SKM-1 (cell line): ENCODE measurements around the gene ANKRD35.
A peak's percentile ranks its signal among the peaks of the same experiment; 100 is the strongest.

Source experiments
- DNase-seq: peaks from one replicate; lab custom pipeline; 2025; ENCODE audit not compliant: unreplicated experiment; lab: John Stamatoyannopoulos, UW

ANKRD35 gene

DNA sequence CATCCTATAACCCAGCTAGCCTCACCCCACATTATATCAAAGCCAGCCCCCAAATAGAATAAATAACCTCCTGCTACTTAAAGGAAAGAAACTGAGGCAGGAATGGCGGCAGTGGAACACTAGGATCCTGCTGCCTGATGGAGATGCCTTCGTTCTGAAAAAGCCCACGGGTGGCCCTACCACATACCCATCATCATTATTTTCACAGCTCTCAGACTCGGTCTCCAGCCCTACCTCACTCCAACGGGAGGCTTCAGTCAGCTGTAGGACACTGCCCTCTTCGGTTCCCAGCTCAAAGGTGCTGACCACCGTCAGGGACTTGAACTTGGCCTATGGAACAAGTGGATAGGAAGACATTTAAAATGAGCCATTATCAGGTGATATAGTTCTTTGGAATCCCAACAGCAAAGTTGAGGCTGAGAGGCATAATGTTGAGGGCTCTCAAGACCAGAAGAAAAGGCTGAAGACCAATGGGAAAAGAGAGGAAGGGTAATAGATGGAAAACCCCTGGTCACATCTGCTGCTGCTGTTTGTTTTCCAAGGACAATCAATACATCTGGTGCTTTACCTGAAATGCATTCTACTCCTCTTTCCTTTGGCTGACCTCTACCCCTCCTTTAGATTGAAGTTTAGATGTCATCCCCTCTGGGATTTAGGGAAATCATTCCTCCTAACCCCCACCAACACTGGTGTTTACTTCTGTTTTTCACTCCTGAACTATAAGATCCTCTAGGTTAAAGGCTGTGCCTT lies 7.8 kb upstream of the ANKRD35 start:
- DNase-seq, result no peak

DNA sequence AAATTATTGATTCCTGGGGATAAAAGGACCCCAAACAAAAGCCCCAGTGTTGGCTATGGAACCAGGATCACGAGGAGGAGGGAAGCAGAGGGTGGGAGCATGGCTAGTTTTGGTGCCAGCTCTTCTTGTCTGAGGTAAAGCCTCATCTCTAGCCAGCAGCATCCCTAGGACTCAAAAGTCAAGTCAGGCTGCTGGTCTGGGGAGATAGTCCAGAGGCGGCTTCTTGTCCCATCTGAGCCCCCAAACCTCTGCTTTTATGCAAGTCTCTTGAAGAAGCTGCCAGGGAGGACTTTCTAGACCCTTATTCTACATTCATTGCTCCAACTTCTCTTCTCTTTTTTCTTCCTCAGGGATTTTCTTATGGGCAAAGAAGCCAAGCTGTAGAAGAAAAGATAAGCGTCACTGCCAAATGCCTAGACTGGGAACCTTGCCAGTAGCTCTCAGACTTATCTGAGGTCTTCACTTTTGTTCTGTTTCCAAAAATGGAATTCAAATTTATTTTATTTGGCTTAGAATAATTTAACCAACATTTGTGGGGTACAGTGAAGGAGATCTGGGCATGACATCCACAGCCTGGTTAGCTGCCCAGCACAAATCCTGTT lies 6.9 kb upstream of the ANKRD35 start:
- no peak for DNase-seq

DNA sequence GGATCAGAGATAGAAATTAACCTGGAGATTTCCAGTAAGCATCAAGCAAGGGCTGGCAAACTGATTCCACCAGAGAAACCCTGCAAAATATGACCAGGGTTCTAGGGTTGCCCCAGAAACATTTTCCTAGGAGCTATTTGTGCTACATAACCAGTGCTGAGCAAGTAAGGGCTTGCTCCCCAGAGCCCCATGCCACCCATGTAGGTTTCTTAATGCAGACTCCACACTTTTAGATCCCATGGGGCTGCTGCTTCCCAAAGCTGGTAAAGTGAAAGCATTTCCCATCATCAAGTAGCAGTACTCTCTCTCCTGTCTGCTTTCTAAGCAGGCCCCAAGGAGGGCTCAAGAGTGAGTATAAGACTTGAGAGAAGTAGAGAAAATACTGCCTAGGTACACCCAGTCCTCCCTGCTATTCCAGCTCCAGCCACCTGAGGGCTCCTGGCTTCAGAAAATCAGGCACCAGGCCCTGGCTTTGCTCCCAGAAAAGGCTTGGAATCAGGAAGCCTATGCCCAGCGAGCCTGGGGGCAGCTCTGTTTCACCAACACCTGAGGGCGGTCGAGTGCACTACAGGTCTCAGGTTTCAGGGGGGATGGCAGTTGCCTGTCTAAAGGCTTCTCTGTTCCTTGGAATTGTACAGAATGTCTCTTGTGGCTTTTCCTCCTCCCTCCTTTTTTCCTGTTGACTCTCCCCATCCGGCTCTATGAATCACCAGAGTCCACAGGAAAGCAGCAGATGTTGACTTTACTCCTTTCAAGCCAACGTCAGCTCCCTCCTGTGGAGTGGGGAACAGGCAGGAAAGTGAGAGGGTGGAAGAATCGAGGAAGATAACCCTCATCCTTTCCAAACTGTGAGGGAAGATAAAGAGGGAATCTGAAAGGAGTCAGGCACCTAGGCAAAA lies 6.2 kb upstream of the ANKRD35 start:
- peak; percentile 73 for DNase-seq

DNA sequence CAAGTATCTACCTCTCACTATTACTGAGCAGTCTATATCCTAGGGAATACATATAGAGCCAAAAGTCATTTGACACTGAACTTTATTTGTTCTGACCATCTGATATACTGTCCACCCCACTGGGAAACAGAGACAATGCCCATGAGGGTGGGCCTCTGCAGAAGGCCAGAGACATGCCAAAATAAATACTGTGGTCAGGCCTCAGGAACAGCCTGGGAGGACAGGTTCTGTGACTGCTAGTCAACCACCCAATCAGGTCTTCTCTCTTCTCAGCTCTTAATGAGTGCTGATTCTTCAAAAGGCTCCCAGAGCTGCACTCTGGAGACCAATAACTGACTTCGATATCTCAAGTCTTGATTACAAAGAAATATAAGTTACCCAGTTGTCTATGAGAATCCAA lies 5.5 kb upstream of the ANKRD35 start:
- no peak for DNase-seq

DNA sequence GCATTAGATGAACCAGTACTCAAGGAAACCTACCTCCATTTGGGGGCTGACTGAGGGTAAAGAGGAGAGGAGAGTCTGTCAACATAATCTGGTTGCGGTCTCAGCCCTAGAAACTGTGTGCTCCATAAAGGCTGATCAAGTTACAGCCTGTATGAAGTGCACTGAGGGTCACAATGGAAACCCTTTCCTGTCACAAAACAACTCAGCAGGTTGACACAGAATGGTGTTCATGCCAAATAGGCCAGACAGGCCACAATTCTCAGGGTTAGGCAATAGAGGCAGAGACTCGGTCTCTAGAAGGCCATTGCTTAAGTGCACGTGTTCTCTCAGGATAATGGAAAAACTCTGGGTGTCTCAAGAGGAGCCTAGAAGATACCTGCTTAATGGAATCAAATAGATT lies 4.1 kb upstream of the ANKRD35 start:
- no peak for DNase-seq

DNA sequence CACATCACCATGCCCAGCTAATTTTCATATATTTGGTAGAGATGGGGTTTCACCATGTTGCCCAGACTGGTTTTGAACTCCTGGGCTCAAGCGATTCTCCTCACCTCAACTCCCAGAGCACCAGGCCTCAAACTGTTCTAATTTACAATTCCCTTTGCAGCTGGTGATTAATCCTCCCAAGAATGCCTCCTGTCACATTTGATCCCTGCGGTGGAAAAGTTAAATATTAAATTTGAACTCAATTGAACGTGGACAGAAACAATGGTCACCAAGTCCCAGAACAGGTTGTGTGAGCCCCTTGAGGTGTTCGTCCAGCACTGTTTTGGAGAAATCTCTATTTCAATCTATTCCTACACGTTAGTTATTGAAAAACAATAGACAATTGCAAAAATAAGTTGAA lies 2.0 kb upstream of the ANKRD35 start:
- no peak for DNase-seq

DNA sequence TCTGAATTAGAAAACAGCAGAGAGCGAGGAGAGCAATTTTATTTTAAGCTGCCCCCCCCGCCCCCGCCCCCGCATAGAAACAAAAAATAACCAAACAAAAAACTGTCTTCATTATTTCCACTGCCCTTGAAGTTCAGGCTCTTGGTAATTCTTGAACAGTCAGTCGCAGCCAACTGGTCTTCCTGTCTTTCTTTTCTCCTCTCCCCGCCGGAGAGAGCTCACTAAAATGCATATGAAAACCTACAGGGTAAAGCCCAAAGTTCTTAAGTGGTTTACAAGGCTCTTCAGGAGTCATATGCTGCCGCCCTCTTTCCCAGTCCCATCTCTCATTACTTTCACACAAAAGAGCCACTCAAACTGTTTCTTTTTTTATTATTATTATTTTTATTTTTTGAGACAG lies 1.1 kb upstream of the ANKRD35 start:
- DNase-seq, result no peak

DNA sequence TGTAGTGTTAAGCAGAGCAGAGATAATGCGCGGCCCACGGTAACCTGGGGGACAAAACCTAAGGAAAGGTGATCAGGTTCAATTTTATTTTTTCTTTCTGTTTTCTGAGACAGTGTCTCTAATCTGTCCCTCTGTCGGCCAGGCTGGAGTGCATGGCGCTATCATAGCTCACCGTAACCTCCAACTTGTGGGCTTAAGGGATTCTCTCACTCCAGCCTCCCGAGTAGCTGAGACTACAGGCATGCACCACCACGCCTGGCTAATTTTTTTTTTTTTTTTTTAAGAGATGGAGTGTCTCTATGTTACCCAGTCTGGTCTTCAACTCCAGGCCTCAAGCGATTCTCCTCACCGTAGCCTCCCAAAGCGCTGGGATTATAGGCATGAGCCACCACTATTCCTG lies 724 bp upstream of the ANKRD35 start:
- no peak for DNase-seq

DNA sequence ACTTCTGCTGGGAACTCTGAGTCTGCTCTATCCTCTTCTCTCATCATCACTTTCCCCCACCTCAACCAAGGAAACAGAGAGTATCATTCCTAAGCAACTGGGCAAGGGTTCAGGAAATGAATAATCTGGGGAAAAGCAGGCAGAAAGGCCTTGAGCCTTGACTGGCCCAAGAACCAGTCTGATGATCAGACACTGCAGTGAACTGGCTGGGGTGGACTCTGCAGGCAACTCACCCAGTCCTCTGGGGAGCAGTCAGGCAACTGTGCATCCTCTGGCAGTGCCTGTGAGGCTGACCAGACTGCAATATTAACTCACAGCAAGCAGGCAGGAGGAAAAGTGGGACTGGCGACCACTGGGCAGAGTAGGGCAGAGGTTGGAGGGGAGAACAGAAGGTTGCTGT lies 991 bp downstream of the ANKRD35 start:
- DNase-seq, result no peak

DNA sequence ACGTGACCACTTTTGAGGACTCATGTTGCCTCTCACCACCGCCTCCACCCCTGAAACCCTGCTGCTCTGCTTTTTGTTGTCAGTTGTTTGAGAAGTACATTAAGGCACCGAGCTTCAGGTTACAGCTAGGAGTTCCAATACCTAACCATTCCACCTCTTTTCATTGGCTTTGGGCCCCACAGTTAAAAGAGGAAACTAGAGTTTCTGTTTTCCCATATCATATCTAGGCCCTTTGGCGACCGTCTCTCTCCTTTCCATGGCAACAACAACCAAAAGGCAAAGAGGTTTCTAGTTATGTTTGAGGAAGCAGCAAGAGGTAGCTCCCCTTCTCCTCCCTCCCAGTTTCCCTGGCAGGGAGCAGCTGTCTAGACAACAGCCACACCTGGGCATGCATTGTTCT lies 5.9 kb downstream of the ANKRD35 start:
- DNase-seq, result peak; percentile 39

DNA sequence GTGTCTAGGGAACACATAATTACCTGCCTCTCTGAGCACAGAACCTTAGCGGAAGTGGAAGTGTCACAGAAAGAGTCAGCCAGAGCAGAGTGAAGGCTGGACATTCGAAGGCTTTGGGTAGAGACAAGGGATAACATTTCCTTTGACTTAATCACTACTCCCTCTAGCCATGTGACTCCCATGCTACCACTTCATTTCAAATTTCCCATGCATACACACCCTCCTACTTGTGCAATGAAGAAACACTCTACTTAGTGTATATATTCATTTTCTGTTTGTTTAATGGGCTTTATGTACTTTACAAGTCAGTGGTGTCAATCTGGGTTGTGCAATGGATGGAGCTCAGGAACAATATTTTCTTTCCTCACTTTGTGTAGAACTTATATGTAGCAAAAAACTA lies 6.9 kb downstream of the ANKRD35 start:
- DNase-seq, result no peak

DNA sequence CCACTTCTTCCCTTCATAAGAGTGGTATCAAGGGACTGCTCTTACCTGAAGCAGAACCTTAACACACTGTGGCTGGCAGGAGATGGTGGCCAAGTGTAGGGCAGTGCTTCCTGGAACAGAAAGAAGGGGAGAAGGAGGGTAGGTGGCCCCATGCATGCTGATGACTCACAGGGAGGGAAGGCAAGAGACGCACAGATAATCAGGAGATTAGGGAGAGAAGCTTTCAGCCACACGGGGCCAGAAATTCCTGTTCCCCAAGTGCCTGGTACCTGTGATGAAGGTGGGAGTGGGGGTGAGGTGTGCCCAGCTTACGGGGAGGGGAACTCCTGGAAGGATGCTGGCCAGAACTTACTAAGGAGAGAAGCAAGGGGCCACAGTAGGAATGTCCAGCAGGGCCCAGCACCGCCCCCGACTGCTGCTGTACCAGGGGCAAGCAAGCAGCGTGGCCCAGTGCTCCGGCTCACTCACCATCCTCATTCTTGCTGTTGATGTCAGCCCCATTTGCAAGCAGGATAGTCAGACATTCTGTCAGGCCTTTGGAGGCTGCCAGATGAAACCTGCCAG lies 7.7 kb downstream of the ANKRD35 start:
- DNase-seq, result no peak

DNA sequence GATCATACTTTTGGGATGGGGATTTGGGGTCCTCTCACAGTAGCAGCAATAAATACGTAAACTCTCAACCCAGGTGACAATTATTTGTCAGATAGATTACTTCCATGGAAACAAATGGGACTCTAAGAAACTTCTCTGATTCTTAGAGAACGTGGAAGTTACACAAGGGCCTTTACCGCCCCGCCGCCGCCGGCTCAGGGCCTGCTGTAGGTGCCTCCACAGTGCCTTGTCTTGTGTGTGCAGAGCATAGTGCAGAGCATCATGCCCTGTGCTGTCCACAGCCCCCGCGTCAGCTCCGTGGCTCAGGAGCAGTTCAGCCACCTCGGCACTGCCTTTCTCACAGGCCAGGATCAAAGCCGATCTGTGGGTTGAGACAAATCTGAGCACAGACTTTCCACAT lies 11.0 kb downstream of the ANKRD35 start:
- no peak for DNase-seq

DNA sequence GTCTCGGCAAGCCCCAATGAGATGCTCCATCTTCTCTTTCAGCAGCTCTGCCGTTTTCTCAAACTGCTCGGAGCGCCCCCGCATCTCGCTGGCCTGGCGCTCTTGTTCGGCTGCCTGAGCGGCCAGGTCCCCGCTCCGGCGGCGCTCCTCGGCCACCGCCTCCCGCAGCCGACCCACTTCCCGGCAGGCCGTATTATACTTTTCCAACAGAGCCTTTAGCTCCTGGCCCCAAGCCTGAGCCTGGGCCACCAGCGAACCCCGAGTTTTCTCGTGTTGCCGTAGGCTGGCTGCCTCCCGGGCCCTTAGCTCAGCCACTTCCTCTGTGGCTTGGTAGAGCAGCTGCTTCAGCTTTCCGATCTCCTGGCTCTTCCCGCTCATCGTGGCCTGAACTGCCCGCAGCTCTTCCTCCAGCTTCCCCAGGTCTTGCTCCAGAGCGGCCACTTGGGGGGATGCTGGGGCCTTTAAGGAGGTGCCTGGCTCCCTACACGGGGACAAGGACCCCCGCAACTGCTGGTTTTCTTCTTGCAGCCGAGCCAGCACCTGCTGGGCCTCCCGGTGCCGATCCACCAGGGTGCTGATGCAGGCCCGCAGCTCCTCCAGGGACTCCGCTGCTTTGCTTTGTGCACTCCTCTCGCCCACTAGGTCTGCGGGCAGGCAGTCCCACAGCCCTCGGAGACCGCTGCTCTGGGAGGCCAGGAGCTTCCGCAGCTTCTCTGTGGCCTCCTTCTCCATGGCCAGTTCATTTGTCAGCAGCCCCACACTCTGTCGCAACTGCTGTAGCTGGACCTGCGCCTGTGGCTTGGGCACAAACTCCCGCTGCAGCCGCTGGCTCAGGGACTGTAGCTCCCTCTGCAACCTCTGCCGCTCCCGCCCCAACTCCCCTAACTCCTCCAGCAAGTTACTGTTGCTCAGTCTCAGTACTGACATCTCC lies 13.4 kb downstream of the ANKRD35 start:
- peak; percentile 87 for DNase-seq

DNA sequence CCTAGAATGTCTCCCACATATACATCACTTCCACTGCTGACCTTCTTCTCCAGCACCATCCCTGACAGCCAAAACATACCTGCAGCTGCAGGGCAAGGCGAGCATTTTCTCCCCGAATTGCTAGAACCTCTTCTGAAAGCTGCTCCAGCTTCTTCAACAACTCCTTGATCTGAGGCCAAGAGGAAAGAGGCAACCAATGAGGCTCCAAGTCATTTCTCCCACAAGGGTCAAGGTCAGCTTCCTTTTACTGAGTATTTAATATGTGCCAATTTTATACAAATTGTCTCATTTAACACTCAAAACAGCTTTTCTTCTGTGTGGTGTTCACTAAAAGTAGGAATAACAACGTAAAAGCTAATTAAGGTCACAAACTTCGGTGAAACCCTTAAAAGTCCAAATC lies 17.4 kb downstream of the ANKRD35 start:
- no peak for DNase-seq

DNA sequence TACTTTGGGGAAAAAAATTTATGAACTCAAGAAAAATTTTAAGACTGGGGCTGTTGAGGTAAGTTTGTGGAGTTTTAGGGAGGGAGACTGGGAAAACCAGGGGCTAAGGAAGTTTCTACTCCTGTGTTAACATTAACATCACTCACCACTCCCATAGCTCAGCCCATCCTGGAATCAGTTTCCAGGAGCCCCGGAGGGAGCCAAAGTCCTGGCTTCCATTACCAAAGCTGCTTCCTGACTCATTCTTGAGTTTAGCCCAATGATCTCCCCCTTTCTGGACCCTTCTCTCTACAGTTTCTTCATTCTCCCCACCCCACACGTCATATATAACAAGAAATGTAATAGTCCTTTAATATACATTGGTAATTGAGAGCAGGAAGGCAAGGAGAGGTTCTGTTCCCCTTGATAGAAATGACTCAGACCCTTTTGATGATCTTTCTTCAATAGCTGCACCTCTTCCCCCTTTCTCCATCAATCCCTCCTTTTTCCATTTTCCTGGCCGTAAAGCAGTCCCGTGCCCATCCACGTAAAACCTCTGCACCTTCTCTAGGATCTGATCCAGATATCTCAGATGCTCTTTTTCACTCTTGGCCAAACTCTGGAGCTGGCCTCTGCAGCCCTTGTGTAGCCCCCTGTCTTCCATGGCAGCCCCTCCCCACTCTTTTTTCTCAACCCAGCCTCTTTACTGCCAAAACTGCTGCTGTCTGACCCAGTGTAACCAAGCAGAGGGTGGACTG lies 22.2 kb downstream of the ANKRD35 start:
- DNase-seq, result no peak

DNA sequence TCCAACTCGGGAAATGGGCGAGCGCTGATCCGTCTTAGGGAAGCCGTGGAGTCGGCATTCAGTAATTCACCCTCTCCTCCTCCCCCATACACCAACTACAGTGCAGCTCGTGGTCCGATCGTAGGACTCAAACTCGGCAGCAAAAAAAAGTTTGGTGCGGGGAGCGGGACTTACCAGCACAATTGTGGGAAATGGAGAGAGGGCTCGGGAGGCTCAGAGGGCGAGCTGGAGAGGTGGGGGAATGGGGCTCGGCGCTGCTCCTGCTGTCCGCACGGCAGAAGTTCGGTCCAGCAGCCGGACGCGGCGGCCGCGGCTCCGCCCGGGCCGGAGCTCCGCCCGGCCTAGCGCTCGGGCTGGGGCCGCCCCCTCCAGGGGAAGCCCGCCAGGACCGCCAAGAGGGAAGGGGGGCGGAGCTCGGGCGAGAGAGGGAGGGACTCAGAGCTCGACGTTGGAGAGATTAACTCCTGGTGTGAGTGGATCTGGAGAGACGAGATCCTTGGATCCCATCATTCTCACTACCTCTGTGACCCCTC lies 26.1 kb downstream of the ANKRD35 start:
- DNase-seq, result peak; percentile 78

DNA sequence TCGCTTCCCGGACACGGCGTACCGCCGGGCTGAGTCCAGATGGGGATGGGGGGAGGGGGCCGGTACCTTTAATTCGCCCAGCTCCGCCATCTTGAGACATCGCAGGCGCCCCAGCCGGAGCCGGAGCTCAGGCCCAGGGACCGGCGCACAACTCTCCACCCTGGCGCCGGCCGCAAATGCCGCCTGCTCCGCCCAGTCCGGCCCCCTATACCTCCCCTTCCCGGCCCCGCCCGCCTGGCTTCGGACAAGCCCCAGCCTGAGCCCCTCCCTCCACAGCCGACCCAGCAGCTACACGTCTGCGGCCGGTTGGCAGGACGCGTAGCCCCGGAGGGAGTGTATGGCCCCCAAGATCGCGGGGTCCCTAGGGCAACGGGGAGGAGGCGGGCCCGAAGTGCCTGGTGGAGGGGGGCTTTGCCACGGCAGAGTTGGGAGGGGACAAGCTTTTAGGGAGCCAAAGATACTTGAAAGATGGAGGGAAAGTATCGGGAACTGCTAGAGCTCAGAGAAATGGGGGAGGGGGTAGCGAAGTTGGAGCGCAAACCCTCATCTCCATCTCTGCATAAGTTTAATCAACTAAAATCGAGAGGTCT lies 26.7 kb downstream of the ANKRD35 start, which contains the start of gene PIAS3:
Gene PIAS3, minus strand, starts transcription at position 181 of the 590 bp plus-strand sequence. Its CDS starts 91 bp downstream, at position 90.
- peak; percentile 98 for DNase-seq

DNA sequence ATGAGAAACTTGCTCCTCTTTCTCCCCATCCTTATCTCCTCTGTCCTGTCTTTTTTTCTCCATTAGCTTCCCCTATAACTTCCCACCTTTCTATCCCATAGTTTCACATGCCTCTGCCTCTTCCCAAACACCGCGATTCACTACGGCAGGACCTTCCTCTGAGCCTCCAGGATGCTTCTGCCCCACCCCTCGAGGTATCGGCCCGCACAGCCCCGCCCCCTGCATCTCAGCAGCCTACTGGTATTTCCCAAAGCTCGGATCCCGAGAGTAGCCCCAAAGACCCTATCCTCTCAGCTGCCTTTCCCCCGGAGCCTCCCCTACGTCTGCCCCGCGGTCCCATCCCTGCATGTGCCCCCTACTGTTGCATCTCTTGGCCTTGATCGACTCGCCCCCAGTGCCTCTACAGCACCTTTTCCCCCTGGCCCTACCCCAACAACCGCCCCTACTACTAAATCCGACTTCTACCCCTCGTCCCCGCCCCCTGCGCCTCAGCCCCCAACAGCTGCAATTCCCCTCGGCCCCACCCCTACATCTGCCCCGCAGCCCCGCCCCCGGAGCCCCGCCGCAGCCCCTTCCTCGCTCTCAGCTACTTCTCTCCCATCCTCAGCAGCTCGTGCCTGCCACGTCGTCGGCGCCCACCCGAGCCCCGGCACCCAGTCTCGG lies 27.3 kb downstream of the ANKRD35 start:
- DNase-seq, result no peak
